Stimulated activated CD8-positive, alpha-beta memory T cell treated with anti-CD3 and anti-CD28 coated beads, Interleukin-7, amount 100 ng/mL, for 24 hours (primary cell): ENCODE measurements around the gene GINS2.

Source experiments
- DNase-seq: peaks from one replicate; pipeline ENCODE4 v3.0.0-alpha.2; 2020; ENCODE audit warnings: low read depth

Gene GINS2

DNA sequence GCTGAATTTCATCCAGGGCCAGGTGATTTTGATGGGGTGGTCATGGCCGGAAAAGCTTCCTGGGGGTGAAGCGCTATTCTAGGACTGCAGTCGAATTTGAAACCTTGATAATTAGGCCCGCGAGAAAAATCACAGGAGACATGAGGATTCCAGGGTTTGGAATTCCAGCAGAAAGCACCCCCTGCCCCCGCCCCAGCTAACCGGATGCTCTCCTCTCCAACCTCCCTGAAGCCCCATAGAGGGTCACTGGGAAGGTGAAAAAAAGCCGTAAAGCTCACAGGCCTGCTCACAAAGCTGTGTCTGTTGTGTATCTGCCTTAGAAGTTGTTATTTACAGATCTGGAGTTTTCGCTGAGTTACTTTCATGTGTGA lies 1.2 kb upstream of the GINS2 start:
- DNase-seq = no peak

DNA sequence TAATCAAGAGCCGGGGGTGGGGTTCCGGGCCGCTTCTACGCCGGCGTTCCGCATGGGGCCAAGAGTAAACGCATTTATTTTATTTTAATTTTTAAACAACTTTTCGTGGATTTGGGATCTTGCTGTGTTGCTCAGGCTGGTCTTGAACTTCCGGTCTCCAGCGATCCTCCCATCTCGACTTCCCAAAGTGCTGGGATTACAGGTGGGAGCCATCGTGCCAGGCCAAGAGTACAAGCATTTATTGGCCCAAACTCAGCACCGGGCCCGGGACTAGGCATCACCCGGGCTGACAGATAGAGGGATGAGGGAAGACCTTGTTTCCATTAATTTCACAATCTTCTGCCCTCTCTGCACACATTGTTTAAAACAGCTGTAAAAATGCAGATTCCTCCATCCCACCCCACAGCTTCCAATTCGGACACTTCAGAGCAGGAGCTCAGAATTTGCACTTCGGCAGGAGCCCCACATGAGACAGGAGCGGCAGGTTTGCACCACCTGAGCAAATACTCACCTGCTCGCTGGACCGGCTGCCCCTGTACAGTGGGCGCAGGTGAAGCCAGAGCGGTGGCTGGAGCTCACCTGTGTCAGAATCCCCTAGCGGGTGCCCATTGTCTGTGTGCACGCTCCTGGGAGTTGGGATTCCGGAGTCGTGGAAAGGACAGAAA lies 663 bp upstream of the GINS2 start:
- DNase-seq = no peak

DNA sequence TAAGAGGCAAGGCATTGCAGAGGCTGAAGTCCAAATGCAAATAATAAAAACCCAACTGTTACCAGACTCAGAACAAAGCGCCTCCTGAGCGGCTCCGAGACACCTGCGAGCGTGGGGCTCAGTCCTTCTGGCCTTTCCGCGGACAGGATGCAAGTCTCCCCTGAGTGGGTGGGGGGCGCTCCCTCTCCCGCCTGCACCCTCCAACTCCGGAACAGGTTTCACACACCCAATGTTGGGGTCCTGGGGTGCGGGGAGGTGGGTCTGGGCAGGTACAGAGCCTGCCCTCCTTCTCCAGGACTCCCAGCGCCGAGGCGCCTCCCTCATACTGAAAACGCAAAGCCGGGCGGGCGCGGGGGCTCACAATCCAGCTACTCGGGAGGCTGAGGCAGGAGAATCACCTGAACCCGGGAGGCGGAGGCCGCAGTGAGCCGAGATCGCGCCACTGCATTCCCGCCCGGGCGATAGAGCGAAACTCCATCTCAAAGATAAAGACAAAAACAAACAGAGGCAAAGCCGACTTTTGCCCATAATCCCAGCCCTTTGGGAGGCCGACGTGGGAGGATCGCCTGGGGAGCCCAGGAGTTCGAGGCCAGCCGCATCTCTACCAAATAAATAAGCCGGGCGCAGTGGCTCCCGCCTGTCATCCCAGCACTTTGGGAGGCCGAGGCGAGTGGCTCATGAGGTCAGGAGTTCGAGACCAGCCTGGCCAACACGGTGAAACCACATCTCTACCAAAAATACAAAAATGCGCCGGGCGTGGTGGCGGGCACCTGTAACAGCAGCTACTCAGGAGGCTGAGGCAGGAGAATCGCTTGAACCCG lies 893 bp downstream of the GINS2 start:
- no peak for DNase-seq

DNA sequence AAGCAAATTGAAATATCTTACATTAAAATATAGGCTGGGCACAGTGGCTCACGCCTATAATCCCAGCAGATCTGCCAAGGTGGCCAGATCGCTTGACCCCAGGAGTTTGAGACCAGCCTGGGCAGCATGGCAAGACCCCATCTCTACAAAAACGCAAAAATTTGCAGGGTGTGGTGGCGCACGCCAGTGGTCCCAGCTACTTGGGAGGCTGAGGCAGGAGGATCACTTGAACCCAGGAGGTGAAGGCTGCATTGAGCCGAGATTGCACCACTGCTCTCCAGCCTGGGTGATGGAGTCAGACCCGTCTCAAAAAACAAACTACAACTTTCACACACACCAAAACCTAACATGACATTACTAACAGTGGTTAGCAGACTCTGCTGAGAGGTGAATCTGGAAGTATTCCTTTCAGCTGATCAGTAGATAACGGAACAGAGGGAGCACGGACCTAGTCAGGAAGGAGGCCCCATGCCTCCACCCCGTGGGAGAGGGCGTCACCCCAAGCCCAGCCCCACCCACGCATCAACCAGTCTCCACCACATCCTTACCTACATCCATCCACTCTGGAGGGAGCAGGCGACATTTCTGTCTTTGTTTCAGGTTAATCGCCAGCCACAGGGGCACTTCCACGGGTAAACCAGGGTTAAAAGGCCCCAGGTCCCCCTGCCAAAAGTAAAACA lies 1.7 kb downstream of the GINS2 start:
- DNase-seq = no peak

DNA sequence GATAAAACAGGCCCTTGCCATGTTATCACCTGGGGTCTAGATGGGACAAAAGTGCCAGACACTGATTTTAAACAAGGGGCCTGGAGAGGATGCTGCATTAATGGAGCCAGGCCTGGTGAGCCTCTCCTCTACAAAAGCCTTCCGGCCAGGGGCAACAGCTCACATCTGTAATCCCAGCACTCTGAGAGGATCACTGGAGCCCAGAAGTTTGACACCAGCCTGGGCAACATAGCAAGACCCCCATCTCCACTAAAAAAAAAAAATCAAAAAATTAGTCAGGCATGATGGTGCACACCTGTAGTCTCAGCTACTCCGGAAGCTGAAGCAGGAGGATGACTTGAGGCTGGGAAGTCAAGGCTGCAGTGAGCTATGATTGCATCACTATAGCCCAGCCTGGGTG lies 3.5 kb downstream of the GINS2 start:
- no peak for DNase-seq

DNA sequence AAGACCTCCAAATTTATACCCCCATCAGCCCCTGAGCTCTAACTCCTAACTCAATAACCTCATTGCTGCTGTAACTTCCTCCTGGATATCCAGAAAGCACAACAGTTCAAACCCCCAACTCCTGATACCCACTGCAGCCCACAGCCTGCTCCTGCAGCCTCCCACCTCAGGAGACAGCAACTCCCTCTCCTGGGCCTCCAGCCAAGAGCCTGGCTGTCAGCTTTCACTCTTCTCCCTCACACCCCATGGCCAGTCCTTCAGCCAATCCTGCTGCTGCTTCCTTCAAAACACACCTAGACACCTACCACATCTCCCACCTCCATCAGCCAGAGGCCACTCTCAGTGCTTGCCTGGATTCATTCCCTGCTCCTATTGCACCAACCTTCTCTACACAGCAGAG lies 5.4 kb downstream of the GINS2 start:
- DNase-seq = no peak

DNA sequence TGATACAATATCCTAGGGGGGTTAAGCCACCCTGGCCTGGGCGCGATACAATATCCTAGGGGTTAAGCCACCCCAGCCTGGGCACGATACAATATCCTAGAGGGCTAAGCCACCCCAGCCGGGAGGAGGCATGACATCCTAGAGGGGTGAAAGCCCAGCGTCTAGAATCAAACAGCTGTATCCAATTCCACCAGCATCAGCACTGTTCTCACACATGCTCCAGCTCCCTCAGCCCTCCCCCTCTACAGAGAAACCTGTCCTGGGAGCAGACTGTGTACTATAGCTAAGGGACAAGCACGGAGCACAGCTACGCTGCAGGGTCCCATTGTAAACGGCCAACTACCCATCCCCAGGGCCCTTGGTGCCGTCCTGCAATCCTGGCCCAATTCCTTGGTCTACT lies 6.2 kb downstream of the GINS2 start:
- DNase-seq = no peak

DNA sequence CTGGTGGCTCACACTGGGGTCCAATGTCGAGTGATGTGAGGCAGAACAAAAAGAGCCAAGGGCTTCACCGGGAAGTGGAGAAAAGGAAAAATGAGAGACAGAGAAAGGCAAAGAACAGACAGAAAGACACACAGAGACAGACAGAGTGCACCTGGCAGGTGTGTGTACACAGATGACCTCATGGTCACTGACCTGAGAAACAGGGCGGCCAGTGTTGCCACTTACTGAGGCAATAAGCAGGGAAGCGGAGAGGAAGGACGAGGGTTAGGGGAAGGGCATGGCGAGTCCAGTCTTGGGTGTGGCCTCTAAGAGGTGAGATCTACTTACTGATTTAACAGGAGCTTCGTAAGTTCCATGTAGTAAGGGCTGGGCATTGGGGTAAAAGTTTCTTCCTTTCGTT lies 7.5 kb downstream of the GINS2 start:
- DNase-seq = no peak

DNA sequence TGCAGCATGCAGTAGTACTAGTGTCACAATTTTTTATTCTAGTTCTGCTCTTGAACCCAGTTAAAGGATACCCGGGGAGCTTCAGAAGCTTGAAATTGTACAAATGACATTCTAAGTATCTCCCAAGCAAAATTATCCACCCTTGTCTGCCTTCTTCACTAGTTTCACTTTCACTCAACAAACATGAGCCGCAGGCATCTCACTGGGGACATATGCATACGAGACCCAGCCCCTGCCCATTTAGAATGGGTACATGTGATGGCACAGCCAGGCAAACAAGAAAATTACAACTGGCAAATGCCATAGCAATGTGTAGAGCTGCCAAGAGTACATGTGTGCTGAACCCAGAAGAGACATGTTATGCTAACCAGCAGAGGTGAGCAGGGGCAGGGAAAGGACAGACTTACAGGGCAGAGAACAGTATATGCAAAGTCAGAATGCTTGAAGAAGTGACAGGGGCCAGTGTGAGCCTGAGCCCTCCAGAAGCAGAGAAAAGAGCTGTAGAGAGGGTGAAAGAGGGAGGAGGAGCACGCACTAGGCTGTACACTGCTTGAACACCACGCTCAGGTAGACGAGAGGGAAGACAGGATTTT lies 8.3 kb downstream of the GINS2 start:
- DNase-seq = no peak

DNA sequence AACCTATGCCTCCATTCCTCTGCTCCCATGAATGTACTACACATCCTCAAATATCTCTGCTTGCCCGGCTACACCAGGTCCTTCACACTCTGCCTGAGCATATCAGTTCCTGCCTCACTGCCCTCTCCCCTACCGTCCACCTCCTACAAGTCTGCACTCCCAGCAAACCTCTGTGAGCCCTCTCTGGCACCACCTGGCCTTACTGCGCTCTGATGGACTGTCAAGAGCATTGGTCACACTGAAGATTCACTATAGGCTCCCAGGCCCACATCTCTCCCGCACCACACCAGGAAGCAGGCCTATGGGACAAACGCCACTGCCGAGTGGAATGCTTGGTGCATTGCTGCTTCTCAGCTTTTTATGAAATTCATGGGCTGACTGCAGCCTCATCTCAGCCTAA lies 8.9 kb downstream of the GINS2 start:
- DNase-seq = no peak

DNA sequence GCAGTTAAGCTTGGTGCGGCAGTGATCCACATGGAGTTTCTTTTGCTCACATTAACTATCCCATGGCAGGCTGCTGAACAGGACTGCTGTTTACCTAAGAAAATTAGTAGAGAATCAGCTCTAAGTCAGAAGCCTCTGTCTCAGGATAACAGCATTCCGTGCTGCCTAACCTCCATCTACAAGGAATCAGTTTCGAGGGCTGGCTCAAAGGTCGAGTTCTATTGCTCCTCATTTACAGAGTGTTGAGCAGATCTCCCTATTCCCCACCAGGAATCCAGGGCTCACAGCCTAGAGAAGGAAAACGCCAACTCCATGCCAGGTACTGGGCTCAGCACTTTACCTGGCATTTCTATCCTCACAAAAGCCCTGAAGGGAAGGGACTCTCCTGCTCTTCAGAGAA lies 9.9 kb downstream of the GINS2 start:
- DNase-seq = no peak

DNA sequence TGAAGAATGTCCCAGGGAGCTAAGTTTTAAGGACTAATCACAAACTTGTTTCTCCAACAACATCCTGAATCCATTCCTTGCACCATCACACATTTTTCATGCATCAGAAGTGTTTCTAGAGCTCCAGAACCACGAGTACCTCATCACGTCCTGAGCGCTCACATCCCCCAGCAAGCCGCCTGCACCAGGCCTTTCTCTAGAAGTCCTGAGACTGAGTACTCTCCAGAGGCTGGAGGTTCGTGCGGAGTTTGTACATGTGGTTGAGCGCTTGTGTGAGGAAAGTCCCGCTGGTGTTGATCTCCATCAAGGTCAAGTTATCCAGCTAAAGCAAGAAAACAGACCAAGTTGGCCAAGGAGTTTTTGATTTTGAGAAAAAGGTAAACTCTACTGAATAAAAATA lies 10.7 kb downstream of the GINS2 start:
- no peak for DNase-seq

DNA sequence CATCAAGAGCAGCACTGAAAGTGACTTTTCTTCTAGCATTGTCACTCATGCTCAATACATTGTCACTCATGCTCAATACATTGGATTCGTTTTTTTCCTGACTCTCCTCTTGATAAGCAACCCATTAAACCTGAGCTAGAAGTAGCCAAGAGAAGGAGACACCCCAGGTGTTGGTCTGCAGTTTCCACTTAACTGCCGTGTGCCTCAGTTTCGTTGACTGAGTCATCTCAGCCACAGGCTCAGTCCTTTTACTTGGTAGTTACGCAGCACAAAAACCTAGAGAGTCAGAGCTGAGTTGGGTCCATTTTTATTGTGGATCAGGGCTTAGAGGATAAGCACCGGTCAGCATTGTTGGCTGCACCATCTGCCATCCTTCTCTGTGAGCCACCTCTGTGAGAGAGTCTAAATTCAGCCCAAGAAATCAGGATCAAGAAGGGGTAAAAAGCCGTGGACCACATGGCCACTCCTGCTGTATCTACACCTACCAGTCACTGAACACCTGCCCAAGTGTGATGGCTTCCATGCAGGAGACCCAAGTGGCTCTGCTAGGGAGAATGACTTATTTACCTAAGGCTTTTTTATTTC lies 11.3 kb downstream of the GINS2 start:
- no peak for DNase-seq

DNA sequence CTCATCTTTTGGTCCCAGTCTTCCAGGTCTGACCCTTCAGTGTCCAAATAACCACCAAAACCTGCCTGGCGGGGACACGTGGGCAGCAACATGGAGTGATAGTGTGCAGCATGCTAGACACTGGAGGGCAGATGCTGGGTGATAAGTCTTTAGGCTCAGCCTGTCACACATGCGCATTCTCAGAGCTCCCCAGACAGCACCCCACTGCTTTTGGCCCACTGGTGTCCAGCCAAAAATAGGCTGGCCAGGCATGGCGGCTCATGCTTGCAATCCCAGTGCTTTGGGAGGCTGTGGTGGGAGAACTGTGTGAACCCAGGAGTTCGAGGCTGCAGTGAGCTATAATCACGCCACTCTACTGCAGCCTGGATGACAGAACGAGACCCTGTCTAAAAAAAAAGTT lies 12.3 kb downstream of the GINS2 start:
- no peak for DNase-seq

DNA sequence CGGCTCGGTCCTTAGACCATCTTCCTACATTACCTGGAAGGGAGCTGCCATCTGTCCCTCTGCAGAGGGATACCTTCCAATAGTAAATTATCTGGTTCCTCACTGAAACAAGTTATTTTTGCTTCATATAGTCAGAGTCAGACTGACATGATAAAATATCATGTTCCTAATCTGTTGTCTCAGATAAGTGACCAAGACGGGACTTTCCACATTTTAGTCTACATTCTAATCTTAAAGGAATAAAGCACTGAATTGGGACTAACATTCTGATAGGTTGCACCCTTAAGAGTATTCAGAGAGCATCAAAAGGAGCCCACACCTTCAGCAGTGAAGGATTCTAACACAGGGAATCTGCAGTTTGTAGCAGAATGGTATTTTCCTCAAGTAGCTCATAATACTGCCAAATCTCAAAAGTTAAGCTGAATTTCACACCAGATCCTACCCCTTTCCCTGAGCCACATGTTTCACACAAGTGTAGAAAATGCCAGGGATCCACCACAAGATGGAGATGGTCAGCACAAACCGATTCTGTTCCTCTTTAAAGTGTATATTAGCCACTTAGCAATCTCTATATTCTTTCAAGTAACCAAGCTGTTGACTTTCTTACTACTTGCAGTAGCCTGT lies 13.4 kb downstream of the GINS2 start:
- no peak for DNase-seq

DNA sequence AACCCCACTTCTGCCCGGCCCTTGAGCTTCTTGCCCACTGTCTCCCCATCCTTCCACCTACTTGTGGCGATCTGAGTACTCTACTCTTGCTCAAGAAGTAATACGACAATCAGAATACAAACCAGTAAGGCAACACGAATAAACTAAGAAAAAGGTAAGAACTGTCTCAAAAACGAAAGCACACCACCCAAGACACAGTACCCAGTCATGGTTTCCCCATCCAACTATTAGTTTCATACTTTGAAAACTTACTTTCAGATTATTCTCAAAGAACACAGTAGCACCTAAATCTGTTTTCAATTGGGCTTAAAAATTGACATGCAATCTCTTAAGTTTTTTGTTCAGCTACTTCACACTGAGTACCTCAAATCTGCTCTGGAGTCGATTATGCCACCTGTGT lies 13.9 kb downstream of the GINS2 start:
- DNase-seq = no peak

DNA sequence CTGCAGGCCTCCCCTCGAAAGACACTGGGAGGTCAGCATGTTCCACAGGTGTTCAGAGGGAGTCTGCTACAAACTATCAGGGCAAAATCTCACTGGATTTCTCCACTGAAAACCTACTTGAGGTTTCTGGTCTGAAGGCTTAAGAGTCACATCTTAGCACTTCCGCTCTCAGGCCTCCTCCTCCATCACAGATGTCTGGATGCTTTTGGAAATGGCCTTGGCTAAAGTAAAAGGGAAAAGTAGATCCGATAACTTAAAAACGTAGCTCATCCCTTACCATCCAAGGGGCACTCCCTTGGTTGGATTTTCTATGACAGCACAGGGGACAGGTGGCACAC lies 14.4 kb downstream of the GINS2 start:
- DNase-seq = no peak

DNA sequence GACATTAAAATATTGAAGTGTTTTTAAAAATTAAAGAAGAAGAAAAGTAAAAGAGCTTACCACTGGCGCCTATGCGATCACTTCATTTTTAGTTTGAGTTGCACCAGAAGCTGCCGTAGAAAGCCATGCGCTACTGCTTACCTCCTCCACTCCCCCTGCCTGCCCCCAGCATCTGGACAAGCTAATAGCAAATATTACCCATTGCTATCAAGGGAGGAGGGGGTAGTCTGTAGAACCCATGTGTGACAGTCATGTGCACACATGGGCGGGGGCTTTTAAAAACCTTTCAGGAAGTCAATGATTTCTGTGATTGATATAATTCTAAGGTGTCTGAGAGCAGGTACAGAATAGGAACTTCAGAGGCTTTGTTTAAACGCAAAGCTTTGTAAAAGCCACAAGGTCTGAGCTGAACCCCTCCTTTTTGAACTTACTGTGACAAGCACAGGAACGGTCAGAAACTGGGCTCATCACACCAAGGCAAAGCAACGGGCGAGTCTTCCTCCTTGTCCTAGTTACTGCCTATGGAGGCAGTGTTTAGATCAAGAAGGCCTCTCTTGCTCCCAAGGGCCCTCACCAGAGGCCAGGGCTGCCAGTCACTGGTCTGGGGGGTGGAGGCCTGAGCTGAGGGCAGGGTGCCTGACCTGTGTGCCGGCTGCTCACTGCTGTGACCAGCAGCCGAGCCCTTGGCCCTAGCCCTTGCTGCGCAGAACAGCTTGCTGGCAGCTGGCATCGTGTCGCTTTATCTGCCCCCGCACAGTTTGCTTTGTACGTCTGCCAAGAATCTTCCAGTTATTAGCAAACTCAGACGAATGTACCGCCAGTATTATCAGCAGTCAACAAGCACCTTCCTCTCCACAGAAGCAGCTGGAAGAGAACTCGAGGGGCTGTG lies 15.0 kb downstream of the GINS2 start:
- DNase-seq = no peak

DNA sequence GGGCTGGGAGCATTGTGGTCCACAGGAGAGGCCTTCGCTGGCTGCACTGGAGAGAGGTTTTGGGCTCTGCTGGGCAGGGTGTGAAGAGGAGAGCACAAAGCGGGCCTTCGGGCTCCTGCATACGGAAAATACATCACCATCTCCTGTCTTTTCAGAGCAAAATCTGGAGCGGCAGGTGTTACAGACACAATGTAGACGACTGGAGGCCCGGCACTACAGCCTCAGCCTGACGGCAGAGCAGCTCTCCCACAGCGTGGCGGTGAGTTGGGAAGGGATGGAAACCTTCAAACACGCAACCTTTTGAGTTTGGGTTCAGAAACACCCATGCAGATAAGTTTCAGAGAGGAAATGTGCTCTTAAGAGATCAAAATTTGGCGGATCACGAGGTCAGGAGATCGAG lies 17.9 kb downstream of the GINS2 start:
- DNase-seq = no peak

DNA sequence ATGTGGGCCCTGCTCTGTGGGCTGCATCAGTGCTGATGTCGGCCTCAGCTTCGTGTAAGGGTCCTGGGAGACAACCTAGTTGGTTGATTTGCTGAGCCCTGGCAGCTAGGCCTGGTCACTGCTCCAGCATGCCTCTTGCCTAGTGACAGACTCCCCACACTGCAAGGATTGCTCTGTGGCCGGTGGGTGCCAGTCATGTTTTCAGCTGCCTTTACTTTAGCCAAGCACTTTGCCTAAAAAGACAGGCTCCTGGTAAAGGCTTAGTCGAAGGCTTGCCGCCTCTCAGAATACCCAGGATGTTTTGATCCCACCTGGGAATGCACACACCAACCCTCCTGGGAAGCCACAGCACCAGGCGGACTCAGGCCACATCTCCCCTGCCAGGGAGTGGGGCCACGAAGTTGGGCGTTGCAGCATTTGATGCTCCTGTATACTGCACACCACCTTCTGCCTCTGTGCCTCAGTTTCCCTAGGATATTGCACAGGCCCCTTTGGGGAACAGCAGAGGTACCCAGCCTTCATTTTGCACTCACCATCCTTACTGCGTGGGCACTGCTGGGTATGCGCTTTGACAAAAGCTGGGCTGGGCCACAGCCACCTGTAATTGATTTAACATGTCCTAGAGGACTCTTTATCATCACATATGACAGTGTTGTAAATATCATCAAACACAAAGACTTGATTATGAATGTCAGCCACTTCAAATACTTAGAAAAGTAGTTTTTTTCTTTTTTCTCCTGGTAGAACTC lies 19.9 kb downstream of the GINS2 start:
- DNase-seq = no peak
